ENCODE data around the gene TXNRD1.

DNA sequence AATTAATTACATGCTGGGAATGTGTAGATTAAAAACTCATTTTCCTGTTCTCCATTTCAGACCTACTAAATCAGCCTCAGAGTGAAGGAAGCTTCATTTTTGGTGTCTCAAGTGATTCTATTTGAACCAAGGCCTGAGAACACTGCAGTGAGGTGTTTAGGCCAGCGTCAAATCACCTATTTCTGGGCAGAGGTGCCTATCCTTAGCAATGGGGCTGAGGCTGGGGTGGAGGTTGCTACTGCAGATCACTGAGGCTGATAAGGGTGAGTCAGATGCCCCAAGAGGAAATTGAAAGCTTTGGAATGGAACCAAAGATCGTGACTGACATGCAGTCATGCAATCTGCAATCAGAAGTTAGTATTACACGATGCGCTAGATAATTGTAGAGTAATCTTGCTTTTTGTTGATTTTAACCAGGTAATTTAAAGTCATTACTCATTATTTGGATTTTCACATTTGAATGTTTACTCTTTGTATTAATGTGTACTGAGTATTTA lies 4.4 kb downstream of the TXNRD1 start:
- TF ChIP-seq, protein P1, sequence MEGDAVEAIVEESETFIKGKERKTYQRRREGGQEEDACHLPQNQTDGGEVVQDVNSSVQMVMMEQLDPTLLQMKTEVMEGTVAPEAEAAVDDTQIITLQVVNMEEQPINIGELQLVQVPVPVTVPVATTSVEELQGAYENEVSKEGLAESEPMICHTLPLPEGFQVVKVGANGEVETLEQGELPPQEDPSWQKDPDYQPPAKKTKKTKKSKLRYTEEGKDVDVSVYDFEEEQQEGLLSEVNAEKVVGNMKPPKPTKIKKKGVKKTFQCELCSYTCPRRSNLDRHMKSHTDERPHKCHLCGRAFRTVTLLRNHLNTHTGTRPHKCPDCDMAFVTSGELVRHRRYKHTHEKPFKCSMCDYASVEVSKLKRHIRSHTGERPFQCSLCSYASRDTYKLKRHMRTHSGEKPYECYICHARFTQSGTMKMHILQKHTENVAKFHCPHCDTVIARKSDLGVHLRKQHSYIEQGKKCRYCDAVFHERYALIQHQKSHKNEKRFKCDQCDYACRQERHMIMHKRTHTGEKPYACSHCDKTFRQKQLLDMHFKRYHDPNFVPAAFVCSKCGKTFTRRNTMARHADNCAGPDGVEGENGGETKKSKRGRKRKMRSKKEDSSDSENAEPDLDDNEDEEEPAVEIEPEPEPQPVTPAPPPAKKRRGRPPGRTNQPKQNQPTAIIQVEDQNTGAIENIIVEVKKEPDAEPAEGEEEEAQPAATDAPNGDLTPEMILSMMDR (IDR thresholded peaks at IDR 0.05) = no peak
- TF ChIP-seq POLR2A (IDR thresholded peaks at IDR 0.05) = no peak

All from Peyer's patch (tissue), 4 donors.